GM10248 (cell line): ENCODE measurements around the gene FTL.

Experiments
- CTCF ChIA-PET: fragments of 300-600 bp; sonication (Branson Sonifier 250); formaldehyde crosslinking; extraction: SDS; loops from one replicate; lab custom pipeline; 2021; ENCODE audit warnings: antibody characterized with exemption; lab: Yijun Ruan, JAX
- POLR2A ChIA-PET: fragments of 350-650 bp; sonication (Branson Sonifier 250); formaldehyde crosslinking; extraction: SDS; loops from one replicate; lab custom pipeline; 2020; ENCODE audit warnings: antibody characterized with exemption; lab: Yijun Ruan, JAX
- DNase-seq: peaks from one replicate; pipeline ENCODE4 v3.0.0; 2012; ENCODE audit errors: extremely low spot score
- CTCF ChIP-seq: IDR thresholded peaks from 2 replicates; pipeline ENCODE4 v1.5.1; 2012; ENCODE audit warnings: mild to moderate bottlenecking, low read depth; ENCODE audit errors: extremely low read depth, missing control alignments, control extremely low read depth

Gene FTL

GRCh38 chr19:48958006-48958405 is 7.1 kb upstream of the FTL start:
- no peak for DNase-seq
- ChIA-PET CTCF (interaction anchor here (1.1 to 1.3 kb wide), 2 partner anchors 25 to 72 kb away, joined by 3 to 5 read pairs; no protein-coding TSS in a partner anchor), POLR2A (interaction anchor here (1.2 kb wide), 1 partner anchor 77 kb away, joined by 5 read pairs; no protein-coding TSS in a partner anchor)
- no peak for TF ChIP-seq CTCF

- CTCF ChIA-PET = interaction anchor here (1.1 to 2.2 kb wide), 2 partner anchors 11 to 34 kb away, joined by 4 to 7 read pairs; partner anchors contain the start of genes GYS1 and RUVBL2
- TF ChIP-seq CTCF = no peak
- POLR2A ChIA-PET = interaction anchor here (0.7 to 1.2 kb wide), 3 partner anchors 9 to 80 kb away, joined by 4 to 8 read pairs (median 5); no protein-coding TSS in a partner anchor
- no peak for DNase-seq
These were observed 5.5 kb upstream of the FTL start for GRCh38 chr19:48959341-48960239.

- ChIA-PET POLR2A (interaction anchor here (0.6 to 1.4 kb wide), 2 partner anchors 61 to 80 kb away, joined by 5 read pairs; partner anchors contain the start of gene NUCB1), CTCF (interaction anchor here (1.5 to 2.2 kb wide), 2 partner anchors 9 to 32 kb away, joined by 3 to 7 read pairs; partner anchors contain the start of genes GYS1 and RUVBL2)
- TF ChIP-seq CTCF = no peak
- DNase-seq = no peak
These were observed 4.0 kb upstream of the FTL start for GRCh38 chr19:48961051-48961649.

GRCh38 chr19:48961673-48962028 is 3.5 kb upstream of the FTL start:
- TF ChIP-seq CTCF = no peak
- DNase-seq = no peak
- POLR2A ChIA-PET = interaction anchor here (0.9 to 1.4 kb wide), 5 partner anchors 10 to 89 kb away, joined by 3 to 12 read pairs (median 5); partner anchors contain the start of genes NUCB1 and PPP1R15A

GRCh38 chr19:48962029-48962848 is 2.9 kb upstream of the FTL start:
- ChIA-PET POLR2A (interaction anchor here (0.5 to 1.4 kb wide), 12 partner anchors 9 to 460 kb away, joined by 3 to 12 read pairs (median 3); partner anchors contain the start of genes NUCB1 and PPP1R15A), CTCF (interaction anchor here (1.1 to 1.5 kb wide), 2 partner anchors 8 to 31 kb away, joined by 3 to 5 read pairs; partner anchors contain the start of genes GYS1 and RUVBL2)
- DNase-seq = peak; percentile 85
- no peak for TF ChIP-seq CTCF

More at GRCh38 chr19:48961673-48962028, 3.5 kb upstream of the FTL start:
- CTCF ChIA-PET = interaction anchor here (1.1 to 2.2 kb wide), 3 partner anchors 9 to 32 kb away, joined by 3 to 7 read pairs (median 5); partner anchors contain the start of genes GYS1 and RUVBL2

- POLR2A ChIA-PET = interaction anchor here (0.6 to 1.4 kb wide), 8 partner anchors 8 to 159 kb away, joined by 3 to 12 read pairs (median 4); partner anchors contain the start of genes NUCB1 and PPP1R15A
- no peak for TF ChIP-seq CTCF
- CTCF ChIA-PET = interaction anchor here (1.1 to 1.5 kb wide), 2 partner anchors 8 to 31 kb away, joined by 3 to 5 read pairs; partner anchors contain the start of genes GYS1 and RUVBL2
- no peak for DNase-seq
These were observed 2.3 kb upstream of the FTL start for GRCh38 chr19:48962849-48963165.
